HepG2 (cell line): ENCODE data around the gene YY2. TPM values are rescaled to one million over a fixed set of nuclear protein-coding genes. Genes with fewer than 3 reads are reported as not detected.

Experiments
- GLMP ChIP-seq: sonication (generic); formaldehyde crosslinking; IDR thresholded peaks from 2 replicates; pipeline ENCODE4 v1.9.0; 2021; ENCODE audit warnings: missing genetic modification reagents, mild to moderate bottlenecking, borderline replicate concordance
- KLF6 ChIP-seq: IDR thresholded peaks from 2 replicates; pipeline ENCODE4 v1.8.0; 2016; ENCODE audit warnings: missing biosample characterization, missing genetic modification reagents
- MAFF ChIP-seq: IDR thresholded peaks from 2 replicates; pipeline ENCODE4 v1.6.1; 2011; ENCODE audit warnings: low read depth, low read length, improper control_type of control experiment
- MLLT10 ChIP-seq: sonication (generic); formaldehyde crosslinking; IDR thresholded peaks from 2 replicates; pipeline ENCODE4 v1.4.0; 2020; ENCODE audit warnings: missing genetic modification reagents
- MZF1 ChIP-seq: sonication (generic); formaldehyde crosslinking; IDR thresholded peaks from 2 replicates; pipeline ENCODE4 v1.8.1; 2023; ENCODE audit warnings: mild to moderate bottlenecking, missing genetic modification reagents, borderline replicate concordance
- NFIB ChIP-seq: sonication (generic); formaldehyde crosslinking; IDR thresholded peaks from 2 replicates; pipeline ENCODE4 v1.9.0; 2021; ENCODE audit warnings: missing genetic modification reagents, mild to moderate bottlenecking, borderline replicate concordance
- SNAPC2 ChIP-seq: sonication (generic); formaldehyde crosslinking; IDR thresholded peaks from 2 replicates; pipeline ENCODE4 v1.8.1; 2022; ENCODE audit warnings: mild to moderate bottlenecking, missing genetic modification reagents
- ZFAT ChIP-seq: sonication (generic); formaldehyde crosslinking; conservative IDR thresholded peaks from 2 replicates; pipeline ENCODE4 v1.8.1; 2023; ENCODE audit warnings: missing genetic modification reagents, inconsistent platforms
- ZNF12 ChIP-seq: sonication (generic); formaldehyde crosslinking; IDR thresholded peaks from 2 replicates; pipeline ENCODE4 v1.5.0; 2020; ENCODE audit warnings: missing genetic modification reagents
- ZNF503 ChIP-seq: sonication (generic); formaldehyde crosslinking; IDR thresholded peaks from 2 replicates; pipeline ENCODE4 v1.4.0; 2020; ENCODE audit warnings: missing genetic modification reagents
- ZNF549 ChIP-seq: sonication (generic); formaldehyde crosslinking; IDR thresholded peaks from 2 replicates; pipeline ENCODE4 v1.5.0; 2020; ENCODE audit warnings: missing genetic modification reagents
- ZNF660 ChIP-seq: sonication (generic); formaldehyde crosslinking; IDR thresholded peaks from 2 replicates; pipeline ENCODE4 v1.5.1; 2020; ENCODE audit warnings: mild to moderate bottlenecking, low read depth, missing genetic modification reagents, borderline replicate concordance
- ZNF879 ChIP-seq: sonication (generic); formaldehyde crosslinking; IDR thresholded peaks from 2 replicates; pipeline ENCODE4 v1.8.1; 2023; ENCODE audit warnings: missing genetic modification reagents
- ZSCAN25 ChIP-seq: sonication (generic); formaldehyde crosslinking; IDR thresholded peaks from 2 replicates; pipeline ENCODE4 v1.8.0; 2022; ENCODE audit warnings: mild to moderate bottlenecking, missing genetic modification reagents
- polyA plus RNA-seq, 8 experiments: library from polyadenylated mRNA; depleted of rRNA in 3 of 8; stranded (reverse) in 7 of 8; unstranded in 1 of 8; fragments of >200 nt; fragmentation: Illumina TruSeq in 4 of 8; extraction: Trizol in 4 of 8; gene quantifications; 2 replicates each; pipeline versions ENCODE4 v1.2.1 to v1.2.3, GENCODE V29; 2011 to 2016; ENCODE audit warnings: low read depth in 4 of 8, missing spikeins in 1 of 8, mixed read lengths in 1 of 8; ENCODE audit not compliant: insufficient read depth in 1 of 8
- total RNA-seq, 5 experiments: library from RNA; depleted of rRNA; stranded (reverse); fragments of >200 nt; fragmentation: Illumina TruSeq; extraction: Trizol; gene quantifications; 2 replicates each; pipeline ENCODE4 v1.2.3, GENCODE V29; 2016; ENCODE audit warnings: low read depth in 1 of 5
- TF ChIP-seq, protein P1 (sequence below): fragments of 450-650 bp; IDR thresholded peaks from 2 replicates; pipeline ENCODE4 v1.6.1; 2017
- TF ChIP-seq, protein P2 (sequence below): sonication (generic); formaldehyde crosslinking; IDR thresholded peaks from 2 replicates; pipeline ENCODE4 v1.4.0; 2020; ENCODE audit warnings: missing genetic modification reagents, borderline replicate concordance
- TF ChIP-seq, protein P3 (sequence below), 2 experiments: sonication (generic) in 1 of 2; formaldehyde crosslinking in 1 of 2; IDR thresholded peaks; 2 replicates each; pipeline versions ENCODE4 v1.4.0 to v1.6.1; 2018 to 2020; ENCODE audit warnings: missing genetic modification reagents in 2 of 2, borderline replicate concordance in 1 of 2, low read depth in 1 of 2, mild to moderate bottlenecking in 1 of 2, missing biosample characterization in 1 of 2

The YY2 gene
- total and polyA plus RNA-seq, 2 of the 13 experiments (the other 11 are each of a cell fraction or from before 2014, with no cell fraction given), result 0.34 to 0.44 TPM

DNA sequence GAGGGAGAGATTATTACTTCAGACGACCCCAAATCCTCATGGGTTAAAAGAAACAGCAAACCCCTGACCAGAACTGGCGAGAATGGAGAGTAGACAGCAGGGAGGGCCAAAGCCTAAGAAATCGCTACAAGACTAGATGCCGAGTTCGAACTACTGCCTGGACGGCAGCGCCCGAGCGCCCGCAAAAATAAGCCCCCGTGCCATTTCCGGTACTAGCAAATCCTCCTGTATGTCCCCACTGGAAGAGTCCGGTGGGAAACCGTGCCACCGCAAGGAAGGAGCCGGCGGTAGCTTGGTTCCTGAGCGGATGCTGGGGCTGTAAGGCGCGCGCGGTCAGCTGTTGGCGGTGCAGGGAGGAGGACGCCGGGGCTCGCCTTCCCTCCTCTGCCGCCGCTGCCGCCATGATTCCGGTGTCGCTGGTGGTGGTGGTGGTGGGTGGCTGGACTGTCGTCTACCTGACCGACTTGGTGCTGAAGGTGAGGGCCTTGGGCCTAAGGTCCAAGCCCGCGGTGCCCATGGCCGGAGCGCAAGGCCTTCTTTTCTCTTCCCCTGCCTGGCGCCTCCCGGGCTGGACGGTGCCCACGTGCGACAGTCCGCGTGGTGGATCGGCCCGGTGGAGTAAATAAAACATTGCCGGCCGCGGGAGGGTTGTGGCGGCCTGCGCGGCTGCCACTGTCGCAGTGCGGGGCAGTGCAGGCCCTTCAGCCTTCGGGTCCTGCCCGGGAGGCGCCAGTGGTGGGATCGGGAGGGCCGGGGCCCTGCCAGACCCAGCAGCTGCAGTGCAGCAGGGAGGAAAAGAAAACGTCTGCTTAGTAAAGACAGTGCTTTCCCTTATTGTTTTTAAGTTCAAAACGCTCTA is 16.2 kb upstream of the YY2 start, which contains the start of gene MBTPS2 (continued):
- TF ChIP-seq ZNF660 (CRISPR knock-in tag) (no peak), SNAPC2 (CRISPR knock-in tag) (no peak), MZF1 (CRISPR knock-in tag) (no peak), KLF6 (CRISPR knock-in tag) (peak; percentile 91), ZFAT (CRISPR knock-in tag) (peak; percentile 18), MAFF (no peak), ZNF549 (CRISPR knock-in tag) (no peak), MLLT10 (CRISPR knock-in tag) (no peak), ZNF12 (CRISPR knock-in tag) (peak; percentile 39), NFIB (CRISPR knock-in tag) (no peak), ZNF503 (CRISPR knock-in tag) (peak; percentile 22; the same call in 1 of the 2 replicates), ZSCAN25 (peak; percentile 23; the same call in 1 of the 2 replicates), ZNF879 (CRISPR knock-in tag) (no peak), GLMP (CRISPR knock-in tag) (no peak)
- TF ChIP-seq, protein P1, sequence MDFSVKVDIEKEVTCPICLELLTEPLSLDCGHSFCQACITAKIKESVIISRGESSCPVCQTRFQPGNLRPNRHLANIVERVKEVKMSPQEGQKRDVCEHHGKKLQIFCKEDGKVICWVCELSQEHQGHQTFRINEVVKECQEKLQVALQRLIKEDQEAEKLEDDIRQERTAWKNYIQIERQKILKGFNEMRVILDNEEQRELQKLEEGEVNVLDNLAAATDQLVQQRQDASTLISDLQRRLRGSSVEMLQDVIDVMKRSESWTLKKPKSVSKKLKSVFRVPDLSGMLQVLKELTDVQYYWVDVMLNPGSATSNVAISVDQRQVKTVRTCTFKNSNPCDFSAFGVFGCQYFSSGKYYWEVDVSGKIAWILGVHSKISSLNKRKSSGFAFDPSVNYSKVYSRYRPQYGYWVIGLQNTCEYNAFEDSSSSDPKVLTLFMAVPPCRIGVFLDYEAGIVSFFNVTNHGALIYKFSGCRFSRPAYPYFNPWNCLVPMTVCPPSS, result no peak
- TF ChIP-seq, protein P2, sequence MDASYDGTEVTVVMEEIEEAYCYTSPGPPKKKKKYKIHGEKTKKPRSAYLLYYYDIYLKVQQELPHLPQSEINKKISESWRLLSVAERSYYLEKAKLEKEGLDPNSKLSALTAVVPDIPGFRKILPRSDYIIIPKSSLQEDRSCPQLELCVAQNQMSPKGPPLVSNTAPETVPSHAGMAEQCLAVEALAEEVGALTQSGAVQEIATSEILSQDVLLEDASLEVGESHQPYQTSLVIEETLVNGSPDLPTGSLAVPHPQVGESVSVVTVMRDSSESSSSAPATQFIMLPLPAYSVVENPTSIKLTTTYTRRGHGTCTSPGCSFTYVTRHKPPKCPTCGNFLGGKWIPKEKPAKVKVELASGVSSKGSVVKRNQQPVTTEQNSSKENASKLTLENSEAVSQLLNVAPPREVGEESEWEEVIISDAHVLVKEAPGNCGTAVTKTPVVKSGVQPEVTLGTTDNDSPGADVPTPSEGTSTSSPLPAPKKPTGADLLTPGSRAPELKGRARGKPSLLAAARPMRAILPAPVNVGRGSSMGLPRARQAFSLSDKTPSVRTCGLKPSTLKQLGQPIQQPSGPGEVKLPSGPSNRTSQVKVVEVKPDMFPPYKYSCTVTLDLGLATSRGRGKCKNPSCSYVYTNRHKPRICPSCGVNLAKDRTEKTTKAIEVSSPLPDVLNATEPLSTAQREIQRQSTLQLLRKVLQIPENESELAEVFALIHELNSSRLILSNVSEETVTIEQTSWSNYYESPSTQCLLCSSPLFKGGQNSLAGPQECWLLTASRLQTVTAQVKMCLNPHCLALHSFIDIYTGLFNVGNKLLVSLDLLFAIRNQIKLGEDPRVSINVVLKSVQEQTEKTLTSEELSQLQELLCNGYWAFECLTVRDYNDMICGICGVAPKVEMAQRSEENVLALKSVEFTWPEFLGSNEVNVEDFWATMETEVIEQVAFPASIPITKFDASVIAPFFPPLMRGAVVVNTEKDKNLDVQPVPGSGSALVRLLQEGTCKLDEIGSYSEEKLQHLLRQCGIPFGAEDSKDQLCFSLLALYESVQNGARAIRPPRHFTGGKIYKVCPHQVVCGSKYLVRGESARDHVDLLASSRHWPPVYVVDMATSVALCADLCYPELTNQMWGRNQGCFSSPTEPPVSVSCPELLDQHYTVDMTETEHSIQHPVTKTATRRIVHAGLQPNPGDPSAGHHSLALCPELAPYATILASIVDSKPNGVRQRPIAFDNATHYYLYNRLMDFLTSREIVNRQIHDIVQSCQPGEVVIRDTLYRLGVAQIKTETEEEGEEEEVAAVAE (CRISPR knock-in tag), result peak; percentile 69
- TF ChIP-seq, protein P3, sequence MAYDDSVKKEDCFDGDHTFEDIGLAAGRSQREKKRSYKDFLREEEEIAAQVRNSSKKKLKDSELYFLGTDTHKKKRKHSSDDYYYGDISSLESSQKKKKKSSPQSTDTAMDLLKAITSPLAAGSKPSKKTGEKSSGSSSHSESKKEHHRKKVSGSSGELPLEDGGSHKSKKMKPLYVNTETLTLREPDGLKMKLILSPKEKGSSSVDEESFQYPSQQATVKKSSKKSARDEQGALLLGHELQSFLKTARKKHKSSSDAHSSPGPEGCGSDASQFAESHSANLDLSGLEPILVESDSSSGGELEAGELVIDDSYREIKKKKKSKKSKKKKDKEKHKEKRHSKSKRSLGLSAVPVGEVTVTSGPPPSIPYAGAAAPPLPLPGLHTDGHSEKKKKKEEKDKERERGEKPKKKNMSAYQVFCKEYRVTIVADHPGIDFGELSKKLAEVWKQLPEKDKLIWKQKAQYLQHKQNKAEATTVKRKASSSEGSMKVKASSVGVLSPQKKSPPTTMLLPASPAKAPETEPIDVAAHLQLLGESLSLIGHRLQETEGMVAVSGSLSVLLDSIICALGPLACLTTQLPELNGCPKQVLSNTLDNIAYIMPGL (CRISPR knock-in tag; IDR thresholded peaks at IDR 0.05; ENCODE audit: borderline replicate concordance in 1 of 2, low read depth in 1 of 2), result peak; percentile 89 to 94
